Astrocyte (in vitro differentiated cells and primary cell): Measurements from ENCODE around the gene FAM151A.

Experiments
- CTCF ChIP-seq: IDR thresholded peaks from 2 replicates; pipeline ENCODE4 v1.5.1; 2011; ENCODE audit warnings: low read depth, mild to moderate bottlenecking, inconsistent platforms, low read length, moderate library complexity; ENCODE audit not compliant: insufficient read depth
- EZH2 ChIP-seq: IDR thresholded peaks from 2 replicates; pipeline ENCODE4 v1.6.1; 2012; ENCODE audit warnings: mild to moderate bottlenecking, low read length, inconsistent platforms; ENCODE audit not compliant: insufficient read depth

- no peak for TF ChIP-seq CTCF
- TF ChIP-seq EZH2, result no peak
These were observed 53.2 kb downstream of the FAM151A start for GRCh38 chr1:54570161-54570560.
